Stromal cell of bone marrow (primary cell): ENCODE results near the gene NRXN2.
A peak's percentile ranks its signal among the peaks of the same experiment; 100 is the strongest.
"Not testable (repeated sequence)": the region's sequence is repeated elsewhere in the genome, so short reads cannot be mapped to it uniquely, and the experiment has no call there.

Source experiments
- DNase-seq: peaks from one replicate; pipeline ENCODE4 v3.0.0-alpha.2; 2012; ENCODE audit warnings: low read depth

NRXN2 gene

DNA sequence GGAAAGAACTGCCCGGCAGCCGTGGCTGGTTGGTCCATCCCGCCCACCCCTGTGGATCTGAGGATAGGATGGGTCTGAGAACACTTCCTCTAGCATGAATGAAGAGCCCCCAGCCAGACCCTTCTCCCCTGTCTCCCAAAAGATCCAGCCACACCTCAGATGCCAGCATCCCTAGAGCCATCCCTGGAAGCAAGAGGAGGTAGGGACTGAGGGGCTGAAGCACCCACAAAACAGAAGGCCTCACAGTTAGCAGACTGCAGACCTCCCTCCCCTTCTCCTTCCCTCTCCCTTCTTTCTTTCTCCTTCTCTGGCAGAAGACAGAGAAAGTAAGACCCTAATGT is 1.7 kb downstream of the NRXN2 start:
- no peak for DNase-seq

DNA sequence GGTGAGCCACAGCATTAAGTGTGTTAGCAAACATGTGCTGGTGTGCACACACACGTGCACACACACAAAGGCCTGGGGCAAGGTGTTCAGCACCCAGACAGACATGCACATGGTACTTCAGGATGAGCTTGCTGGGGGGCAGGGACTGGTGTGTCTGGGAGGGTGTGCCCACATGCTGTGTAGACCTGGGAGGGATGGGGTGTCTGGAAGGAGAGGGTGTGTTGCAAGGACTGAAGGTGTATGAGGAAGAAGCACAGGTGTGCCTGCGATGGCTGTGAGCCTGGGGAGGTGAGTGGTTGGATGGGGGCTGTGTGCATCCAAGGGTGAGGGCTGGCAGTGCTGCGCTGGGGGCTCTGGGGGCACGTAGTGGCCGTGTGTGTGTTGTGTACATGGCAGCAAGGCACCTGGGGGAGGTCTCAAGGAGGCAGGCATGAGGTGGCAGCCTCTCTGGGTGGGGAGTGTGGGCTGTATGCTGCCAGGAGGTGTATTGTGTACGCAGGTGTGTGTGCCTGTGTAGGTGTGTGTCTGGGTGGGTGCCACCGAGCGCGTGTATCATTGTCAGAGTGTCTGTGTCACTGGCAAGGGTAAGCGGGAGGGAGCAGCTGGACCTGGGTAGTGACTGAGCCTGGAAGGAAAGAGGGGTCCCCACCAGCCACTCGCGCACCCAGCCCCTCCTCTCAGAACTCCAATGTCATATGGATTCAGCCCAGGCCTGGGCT is 2.2 kb downstream of the NRXN2 start:
- no peak for DNase-seq

DNA sequence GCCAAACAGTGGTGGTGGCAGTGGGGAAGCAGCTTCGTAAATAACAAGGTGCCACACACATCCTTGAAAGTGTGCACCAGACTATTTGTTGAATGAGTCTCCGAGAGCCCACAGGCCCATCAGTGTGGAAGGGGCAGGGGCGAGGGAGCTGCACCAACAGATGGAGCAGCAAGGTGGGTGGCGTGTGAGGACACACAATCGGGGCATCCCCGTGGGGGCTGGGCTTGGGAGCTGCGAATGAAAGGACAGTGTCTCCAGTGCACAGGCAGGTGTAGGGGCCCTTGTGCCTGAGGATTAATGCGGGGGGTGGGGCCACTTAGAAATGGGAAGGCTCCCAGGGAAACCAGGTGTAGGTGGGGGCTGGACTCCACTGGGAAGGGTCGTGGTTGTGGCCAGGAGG is 2.8 kb downstream of the NRXN2 start:
- DNase-seq: no peak

DNA sequence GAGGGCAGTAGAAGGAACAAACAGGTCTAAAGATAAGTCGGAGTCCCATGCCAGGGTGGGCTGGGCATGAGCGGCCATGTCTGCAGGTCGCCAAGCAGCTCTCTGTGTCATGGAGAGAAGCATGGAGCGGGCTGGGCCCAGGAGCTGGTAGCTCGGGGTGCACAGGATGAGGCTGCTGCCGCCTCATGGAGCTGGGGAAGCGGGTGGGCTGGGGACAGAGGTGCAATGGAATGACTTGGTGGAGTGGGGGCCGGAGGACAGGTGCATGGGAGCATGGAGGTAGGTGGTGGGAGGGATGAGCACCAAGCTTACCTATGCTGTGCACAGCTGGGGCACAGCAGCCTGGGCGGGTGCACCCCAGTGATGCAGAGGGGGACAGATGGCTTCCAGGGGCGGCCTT is 3.6 kb downstream of the NRXN2 start:
- DNase-seq: no peak

DNA sequence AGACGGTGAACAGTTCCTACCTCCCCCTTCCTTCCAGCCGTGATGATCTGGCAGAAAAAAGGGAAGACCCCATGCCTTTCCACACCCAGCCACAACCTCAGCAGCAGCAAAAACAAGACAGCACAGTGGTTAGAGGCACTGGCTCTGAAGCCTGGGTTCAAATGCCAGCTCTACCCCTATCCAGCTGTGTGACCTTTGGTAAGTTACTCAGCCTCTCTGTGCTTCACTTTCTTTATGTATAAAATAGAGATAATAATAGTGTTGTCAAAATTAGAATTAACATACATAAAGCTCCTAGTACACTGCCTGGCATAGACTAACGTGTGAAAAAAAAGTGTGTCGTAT is 4.2 kb downstream of the NRXN2 start:
- DNase-seq: no peak

DNA sequence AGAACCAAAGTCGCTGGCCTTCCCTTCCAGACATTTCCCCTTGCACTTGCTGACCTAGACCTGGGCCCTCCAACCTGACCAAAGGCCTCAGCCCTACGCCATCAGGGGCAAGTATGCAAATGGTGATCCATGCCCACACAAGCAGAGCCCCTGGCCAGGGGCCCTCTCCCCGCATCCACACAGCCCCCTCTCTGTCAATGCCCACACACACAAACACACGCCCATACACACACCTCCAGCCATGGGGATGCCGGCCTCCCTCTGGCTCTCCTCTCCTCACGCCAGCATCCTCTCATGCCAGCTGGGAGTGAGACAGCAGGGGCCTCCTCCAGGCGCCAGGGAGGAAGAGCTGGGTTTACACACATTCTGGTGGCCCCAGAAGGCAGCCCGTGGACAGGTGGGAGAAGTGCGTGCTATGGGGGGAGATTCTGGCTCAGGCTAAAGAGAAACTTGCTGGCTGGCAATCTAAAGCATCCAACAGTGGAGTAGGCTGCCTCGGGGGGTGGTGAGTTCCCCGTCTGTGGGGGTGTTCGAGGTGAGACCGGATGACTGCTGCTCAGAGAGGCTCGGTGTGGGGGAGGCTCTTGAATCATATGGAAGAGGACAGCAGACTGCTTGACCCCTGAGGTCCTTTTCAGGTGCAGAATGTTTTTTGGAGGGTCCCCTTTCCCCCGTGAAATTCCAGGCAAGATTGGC is 4.8 kb downstream of the NRXN2 start:
- no peak for DNase-seq

DNA sequence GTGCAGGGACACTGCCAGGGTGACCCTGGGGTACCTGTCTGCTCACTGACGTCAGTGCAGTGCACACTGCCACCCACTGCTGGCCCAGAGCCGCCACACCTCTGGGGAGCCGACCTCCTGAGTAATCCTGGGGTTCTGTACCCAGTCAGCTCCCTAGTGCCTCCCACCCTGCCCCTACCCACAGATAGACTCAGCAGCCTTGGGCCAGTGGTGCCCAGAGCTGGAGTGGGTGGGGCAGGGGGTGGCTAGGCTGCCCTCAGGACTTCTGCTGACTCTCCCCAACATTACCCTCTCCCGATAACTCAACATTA is 5.8 kb downstream of the NRXN2 start:
- no peak for DNase-seq

DNA sequence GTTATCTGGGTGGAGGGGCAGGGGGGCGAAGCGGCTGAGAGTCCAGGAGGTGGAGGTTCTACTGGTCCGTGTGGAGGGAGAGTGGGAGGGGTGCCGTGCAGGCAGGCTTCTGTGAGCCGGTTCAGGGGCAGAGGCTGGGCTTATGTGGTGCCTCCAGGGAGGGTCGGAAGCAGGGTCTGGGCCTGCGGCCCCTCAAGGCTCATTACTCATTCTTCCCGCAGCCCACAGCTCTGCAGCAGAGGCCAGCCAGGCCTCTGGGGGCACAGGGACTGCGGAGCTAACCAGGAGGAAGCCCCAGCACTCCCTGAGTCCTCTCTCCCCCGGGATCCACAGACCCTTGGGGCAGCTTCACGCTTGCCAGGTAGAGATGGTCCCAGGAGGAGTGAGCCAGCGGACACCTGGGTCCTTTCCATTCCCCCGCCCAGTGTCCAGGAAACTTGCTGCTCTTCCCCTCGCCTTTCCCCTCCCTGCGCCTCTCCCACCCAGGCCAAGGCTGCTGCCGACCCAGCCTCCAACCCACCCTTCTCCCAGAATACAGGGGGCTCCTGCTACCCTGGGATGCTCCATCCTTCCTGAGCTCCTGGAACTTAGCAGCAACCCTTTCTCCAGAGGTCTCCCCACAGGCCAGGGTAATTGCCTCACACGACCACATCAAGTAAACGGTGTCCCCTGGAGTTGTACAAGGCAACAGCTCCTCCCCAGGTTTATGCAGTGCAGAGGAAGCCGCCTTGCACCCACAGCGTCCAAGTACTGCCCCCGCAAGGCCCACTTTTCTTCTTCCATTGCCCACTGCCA is 6.3 kb downstream of the NRXN2 start:
- DNase-seq: no peak

DNA sequence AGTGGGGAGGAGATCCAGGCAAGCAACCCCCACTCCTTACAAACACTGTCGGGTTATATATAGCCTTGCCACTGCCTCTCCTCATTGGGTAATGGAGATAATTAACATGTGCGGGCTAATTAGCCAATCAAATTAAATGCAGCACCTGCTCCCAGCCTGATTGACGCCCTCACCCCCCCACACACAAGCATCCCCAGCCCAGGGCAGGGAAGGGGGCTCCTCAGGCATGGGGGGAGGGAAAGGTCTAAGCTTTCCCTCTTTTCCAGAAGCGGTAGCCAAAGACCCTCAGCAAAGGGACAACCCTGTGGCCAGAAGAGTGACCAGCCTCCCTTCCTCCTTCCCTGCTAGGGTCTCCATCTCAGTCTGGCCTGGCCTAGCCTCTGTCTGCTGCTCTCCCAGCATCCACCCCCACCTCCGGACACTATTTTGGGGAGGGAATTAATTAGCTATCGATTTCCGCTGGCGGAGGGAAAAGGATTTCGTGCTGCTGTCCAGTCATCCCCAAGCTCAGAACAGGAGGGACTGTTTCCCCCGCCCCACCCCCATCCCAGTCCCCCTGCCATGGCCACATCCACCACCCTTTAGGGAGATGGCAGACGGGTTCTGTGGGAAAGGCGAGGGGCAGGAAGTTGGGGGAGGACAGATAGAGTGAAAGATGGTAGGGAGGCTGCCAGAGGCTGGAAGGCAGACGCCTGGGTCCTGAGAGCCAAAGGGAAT is 7.1 kb downstream of the NRXN2 start:
- DNase-seq: no peak

DNA sequence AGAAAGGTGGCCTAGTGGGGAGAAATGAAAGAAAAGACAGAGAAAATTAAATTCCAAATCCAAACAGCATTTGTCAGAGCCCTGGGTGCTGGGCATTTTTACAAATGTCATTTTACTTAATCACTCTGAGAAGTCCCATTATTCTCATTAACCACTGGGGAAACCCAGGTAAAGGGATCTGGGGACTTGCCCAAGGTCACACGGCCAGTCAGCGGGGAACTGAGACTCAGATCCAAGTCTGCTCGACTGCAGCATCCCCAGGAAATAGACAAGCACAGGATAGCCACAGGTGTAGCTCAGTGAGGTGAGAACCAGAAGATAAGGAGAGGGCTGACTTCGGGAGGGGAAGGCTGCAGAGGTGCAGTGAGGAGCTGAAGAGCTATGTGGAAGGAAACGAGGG is 7.9 kb downstream of the NRXN2 start:
- DNase-seq: no peak

DNA sequence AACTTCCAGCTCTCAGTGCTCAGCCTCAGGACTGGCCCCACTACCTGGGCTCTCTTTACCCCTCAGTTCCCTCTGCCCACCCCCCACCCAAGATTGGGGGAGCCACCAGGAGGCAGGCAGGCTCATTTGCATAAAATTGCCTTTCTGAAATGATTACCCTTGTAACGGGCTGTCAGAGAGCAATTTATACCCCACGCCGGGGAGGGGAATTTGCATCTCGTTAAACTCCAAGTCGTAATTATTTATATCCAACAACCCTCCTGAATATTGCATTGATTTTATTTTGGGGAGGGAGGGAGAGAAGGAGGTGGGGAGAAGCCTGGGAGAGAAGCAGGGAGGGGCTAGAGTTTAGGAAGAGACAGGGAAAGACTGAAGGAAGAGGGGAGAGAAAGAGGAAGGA is 8.3 kb downstream of the NRXN2 start:
- DNase-seq: no peak

DNA sequence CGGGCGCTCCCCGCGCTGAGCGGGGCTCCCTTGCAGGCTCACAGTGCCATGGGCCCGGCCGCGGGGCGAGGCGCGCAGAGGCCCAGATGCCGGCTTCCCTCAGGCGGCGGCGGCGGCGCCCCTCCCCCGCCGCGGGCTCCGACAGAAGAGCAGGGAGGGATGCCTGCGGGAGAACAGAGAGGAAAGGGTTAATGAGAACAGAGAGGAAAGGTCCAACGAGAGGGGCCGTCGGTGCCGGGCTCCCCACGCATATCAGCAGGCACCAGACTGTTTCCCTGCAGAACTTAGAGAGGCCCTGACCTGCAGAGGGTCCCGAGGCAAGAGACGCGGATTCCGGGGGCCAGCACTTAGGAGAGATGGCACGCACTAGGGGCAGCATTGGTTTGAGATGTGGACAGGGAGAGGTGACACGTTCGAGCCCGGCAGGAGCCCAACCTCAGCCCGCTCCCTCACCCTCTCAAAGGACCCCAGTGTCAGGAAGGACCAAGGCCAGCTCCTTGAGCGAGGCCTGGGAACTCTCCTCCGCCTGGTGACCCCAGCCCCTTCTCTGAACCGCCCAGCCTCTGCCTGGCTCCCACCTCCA is 9.1 kb downstream of the NRXN2 start:
- no peak for DNase-seq

DNA sequence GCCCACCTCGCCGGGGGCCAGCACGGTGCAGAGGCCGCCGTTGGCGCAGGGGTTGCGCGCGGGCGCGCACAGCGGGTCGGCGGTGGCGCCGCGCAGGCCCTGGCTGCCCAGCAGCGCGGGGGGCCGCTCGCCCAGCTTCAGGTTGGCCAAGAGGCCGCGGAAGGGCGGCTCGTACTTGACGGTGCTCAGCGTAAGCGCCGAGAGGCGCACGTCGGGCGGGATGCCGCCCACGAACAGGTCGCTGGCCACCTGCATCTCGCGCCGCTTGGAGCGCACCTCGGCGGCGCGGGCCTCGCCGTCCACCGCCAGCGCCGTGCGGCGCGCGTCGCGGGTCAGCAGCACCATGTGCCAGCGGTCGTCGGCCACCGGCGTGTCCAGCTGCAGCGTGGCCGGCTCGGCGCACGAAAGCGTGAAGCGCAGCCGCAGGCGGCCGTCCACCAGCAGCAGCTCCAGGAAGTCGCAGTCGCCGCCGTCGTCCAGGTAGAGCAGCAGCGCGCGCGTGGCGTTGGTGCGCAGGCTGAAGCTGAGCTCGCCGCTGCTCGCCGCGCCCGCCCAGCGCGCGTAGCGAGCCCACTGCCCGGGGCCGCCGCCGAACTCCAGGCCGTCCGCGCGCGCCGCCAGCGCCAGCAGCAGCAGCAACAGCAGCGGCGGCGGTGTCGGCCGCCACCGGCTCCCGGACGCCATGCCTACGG is 9.8 kb downstream of the NRXN2 start:
- DNase-seq: no peak

DNA sequence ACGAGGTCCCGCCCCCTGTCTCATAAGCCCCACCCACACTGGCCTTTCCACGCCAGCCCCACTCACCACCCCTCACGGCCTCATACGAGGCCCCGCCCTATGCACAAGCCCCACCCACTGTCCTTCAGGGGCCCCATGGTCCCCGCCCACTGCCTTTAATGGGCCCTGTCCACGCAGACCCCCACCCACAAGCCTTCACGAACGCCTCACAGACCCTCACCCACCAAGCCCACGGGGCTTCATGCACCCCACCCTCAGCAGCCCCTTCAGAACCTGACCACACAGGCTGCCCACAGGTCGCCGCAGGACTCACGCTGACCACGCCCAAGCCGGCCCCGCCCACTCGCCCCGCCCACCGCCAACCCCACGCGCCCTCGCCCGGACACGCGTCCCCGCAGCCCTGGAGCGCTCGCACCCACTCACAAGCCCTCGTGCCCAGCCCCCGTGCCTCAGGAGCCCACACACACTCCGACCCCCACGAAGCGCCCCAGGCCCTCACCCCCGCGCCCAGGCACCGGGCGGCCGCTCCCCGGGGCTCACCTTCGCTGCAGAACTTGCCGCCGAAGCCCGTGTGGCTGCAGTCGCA is 10.5 kb downstream of the NRXN2 start:
- DNase-seq: no peak

DNA sequence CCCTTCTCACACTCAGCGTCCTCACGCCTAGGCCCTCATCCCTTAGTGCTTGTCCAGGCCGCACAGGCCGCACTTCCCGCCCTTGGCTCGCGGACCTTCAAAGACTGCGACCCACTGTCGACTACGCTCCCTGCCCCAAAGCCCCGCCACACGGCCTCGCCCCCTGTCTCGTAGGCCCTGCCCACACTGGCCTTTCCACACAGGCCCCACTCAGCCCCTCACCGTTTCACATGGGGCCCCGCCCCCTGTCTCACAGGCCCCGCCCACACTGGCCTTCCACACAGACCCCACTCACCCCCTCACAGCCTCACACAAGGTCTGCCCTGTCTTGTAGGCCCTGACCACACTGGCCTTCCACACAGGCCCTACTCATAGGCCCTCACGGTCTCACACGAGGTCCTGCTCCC is 11.0 kb downstream of the NRXN2 start:
- DNase-seq: no peak

DNA sequence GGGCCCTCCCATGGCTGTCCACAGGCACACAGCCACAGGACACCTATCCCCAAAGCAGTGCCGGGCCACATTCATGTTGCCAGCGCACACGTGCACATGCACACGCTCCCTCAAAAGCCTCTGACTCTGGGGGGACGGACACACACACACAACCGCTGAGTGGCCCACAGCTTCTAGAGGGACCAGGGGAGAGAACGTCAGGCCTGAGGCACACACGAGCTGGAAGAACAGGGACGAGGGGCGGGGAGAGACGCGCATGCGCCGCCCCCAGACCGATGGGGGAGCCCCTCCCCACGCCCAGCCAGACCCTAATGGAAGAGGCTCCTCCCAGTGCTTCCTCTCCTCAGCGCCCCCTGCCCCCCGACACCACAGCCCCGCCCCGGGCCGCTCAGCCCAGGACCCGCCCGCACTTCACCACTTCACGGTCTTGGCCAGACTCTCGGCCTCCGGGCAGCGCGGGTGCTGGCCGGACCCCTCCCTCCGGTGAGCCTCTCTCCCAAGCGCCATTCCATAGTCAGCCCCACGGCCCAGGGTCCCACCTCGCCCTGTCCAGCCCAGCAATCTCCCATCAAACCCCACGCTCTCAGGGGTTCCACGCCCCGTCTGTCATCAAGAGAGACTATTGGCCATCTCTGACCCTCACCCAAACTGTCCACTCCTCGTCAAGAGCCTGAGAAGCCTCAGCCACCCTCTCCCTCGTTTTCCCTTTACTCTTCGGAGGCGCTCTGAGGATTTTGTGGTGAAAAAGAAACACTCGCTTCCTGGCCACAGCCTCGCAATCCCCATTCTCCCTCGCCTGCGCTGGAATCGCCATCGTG is 11.7 kb downstream of the NRXN2 start:
- DNase-seq: no peak

DNA sequence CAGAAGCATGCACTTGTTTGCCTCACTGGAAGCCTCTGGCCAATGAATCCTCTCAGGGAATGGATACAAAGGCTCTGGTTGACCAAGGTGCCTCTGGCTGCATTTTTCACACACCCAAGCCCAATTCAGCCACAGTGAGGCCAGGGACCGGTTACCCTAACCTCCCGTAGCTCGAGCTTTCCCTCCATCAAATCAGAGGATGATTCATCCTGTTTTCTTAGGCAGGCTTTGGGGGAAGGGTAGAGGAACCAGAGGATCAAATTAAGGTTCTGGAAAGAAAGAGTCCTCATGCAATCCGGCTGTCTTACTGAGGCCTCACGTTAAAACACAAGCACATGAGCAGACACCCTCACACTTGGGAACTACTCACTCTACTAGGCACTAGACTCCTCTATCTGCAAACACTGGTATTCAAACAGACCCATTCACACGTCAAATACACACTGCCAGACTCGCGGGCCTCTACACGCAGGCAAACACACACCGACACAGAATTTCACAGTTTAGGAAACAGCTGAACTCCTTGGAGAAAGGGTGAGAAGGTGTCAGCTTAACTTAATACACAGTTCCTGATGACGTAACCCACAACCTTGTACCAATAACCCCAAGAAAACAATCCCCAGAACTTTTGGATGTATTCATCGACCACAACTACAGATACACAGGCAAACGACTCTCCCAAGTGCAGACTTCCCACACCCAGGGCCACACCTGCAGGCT is 12.4 kb downstream of the NRXN2 start:
- peak; percentile 42 for DNase-seq

DNA sequence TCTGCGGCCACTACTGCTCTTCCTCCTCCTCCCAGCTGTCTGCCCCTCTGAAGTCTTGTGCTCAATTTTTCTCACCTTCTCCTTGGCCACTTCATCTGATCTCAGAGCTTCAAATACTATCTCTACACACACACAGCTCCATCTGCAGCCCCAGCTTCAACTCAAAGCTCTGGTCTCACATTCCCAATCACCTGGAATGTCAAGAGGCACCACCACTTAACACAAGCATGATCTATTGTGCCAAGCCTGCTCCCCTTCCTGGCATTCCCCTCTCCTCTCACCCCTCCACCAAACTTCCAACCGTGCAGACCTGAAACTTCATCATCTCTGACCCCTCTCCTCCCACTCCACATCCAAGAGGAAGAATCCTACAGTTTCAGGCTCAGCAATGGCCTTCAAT is 17.5 kb downstream of the NRXN2 start:
- no peak for DNase-seq

DNA sequence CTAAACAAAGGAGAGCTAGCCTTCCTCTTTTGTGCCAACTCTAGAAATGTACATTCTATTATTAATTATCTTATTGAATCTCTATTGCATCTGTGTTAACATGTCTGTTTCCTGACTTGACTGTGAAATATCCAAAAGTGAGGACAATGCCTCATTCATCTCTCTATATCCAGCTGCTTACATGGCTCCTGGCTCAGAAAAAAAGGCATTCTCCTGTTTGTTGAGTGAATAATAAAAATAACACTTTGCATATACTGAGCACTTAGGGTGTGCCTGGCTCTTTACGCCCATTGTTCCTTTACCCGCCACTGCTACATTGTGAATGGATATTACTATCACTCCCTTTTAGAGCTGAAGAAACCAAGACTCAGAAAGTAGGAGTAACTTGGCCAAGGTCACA is 19.9 kb downstream of the NRXN2 start:
- no peak for DNase-seq

DNA sequence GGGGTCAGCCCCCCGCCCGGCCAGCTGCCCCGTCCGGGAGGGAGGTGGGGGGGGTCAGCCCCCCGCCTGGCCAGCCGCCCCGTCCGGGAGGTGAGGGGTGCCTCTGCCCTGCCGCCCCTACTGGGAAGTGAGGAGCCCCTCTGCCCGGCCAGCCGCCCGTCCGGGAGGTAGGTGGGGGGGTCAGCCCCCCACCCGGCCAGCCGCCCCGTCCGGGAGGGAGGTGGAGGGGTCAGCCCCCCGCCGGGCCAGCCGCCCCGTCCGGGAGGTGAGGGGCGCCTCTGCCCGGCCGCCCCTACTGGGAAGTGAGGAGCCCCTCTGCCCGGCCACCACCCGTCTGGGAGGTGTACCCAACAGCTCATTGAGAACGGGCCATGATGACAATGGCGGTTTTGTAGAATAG is 21.0 kb downstream of the NRXN2 start:
- not testable (repeated sequence) for DNase-seq
